IMR-90 (cell line): ENCODE measurements around the gene EFCAB8.

ENCODE experiments used
- CTCF ChIP-seq: conservative IDR thresholded peaks from 2 replicates; pipeline ENCODE4 v1.5.1; 2012; ENCODE audit warnings: mild to moderate bottlenecking, low read depth, low read length, improper control_type of control experiment
- MAZ ChIP-seq: IDR thresholded peaks from 2 replicates; pipeline ENCODE4 v1.6.1; 2012; ENCODE audit warnings: low read depth, mild to moderate bottlenecking, low read length, improper control_type of control experiment, moderate library complexity, borderline replicate concordance
- POLR2A ChIP-seq: IDR thresholded peaks from 2 replicates; pipeline ENCODE4 v1.6.1; 2012; ENCODE audit warnings: mild to moderate bottlenecking, low read depth, low read length
- SMC3 ChIP-seq: fragments of 150-350 bp; IDR thresholded peaks from 2 replicates; pipeline ENCODE4 v1.6.1; 2016; ENCODE audit warnings: low read depth, mild to moderate bottlenecking, antibody characterized with exemption, low read length, moderate library complexity

DNA sequence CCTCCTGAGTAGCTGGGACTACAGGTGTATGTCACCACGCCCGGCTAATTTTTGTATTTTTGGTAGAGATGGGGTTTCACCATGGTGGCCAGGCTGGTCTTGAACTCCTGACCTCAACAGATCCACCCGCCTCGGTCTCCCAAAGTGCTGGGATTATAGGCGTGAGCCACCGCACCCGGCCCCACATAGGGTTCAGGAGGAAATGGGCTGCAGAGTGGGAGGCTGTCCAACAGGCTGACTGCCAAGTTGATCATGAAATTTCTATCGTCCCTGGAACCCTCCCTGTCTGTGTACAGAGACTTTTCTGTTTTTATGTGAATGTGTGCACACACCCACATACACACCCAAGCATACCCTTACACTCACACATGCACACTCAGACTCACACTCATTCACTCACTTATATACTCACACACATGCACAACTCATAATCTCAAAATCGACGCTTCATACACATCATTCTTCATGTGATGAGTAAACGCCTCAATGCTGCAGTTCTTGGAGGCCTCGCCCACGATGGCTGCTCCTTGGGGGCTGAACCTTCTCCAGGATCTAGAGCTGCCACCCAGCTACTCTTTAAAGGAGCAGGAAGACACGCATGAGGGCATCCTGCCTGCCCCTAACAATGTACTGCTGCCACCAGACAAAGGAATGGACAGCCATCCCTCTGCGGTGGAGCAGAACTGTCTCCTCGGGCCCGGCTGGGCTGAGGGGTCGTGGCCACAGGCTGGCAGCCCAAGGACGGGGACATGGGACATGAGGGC lies 109.9 kb downstream of the EFCAB8 start:
- TF ChIP-seq MAZ (no peak), CTCF (no peak), SMC3 (no peak), POLR2A (no peak)
